Endothelial cell of umbilical vein (primary cell): Measurements from ENCODE around the gene OR2D2.

Experiments
- CTCF ChIP-seq, 2 donors: IDR thresholded peaks; 1 replicate in 1 of 2; 2 replicates in 1 of 2; pipeline ENCODE4 v1.5.1; 2011; ENCODE audit warnings: low read length in 2 of 2, mild to moderate bottlenecking in 2 of 2, moderate library complexity in 2 of 2, control low read depth in 1 of 2, inconsistent platforms in 1 of 2, low read depth in 1 of 2; ENCODE audit not compliant: insufficient read depth in 1 of 2; ENCODE audit errors: extremely low read depth in 1 of 2
- EZH2 ChIP-seq: IDR thresholded peaks from 2 replicates; pipeline ENCODE4 v1.6.1; 2012; ENCODE audit warnings: borderline replicate concordance, low read depth, mild to moderate bottlenecking, moderate library complexity, low read length, inconsistent platforms; ENCODE audit not compliant: severe bottlenecking
- FOS ChIP-seq: IDR thresholded peaks from 2 replicates; pipeline ENCODE4 v1.6.1; 2011; ENCODE audit warnings: mild to moderate bottlenecking, low read length, moderate library complexity, borderline replicate concordance; ENCODE audit not compliant: insufficient read depth
- POLR2A ChIP-seq: IDR thresholded peaks from 2 replicates; pipeline ENCODE4 v1.6.1; 2012; ENCODE audit warnings: low read depth, mild to moderate bottlenecking, control low read depth, low read length
- POLR2AphosphoS5 ChIP-seq: IDR thresholded peaks from 2 replicates; pipeline ENCODE4 v1.6.1; 2012; ENCODE audit warnings: low read depth, mild to moderate bottlenecking, control low read depth, low read length, moderate library complexity; ENCODE audit not compliant: insufficient read depth

GRCh38 chr11:6895010-6895409 lies 2.7 kb upstream of the OR2D2 start:
- no peak for TF ChIP-seq CTCF (IDR thresholded peaks at IDR 0.05; ENCODE audit: extremely low read depth in 1 of 2, insufficient read depth in 1 of 2, low read depth in 1 of 2, low read length in 2 of 2)
- no peak for TF ChIP-seq POLR2AphosphoS5
- TF ChIP-seq EZH2: no peak
- no peak for TF ChIP-seq POLR2A
- TF ChIP-seq FOS: no peak
